ENCODE results near the gene ANKRD65. TPM values are rescaled to one million over a fixed set of nuclear protein-coding genes. Genes with fewer than 3 reads are reported as not detected.

ANKRD65 gene
- total RNA-seq, 1 experiment from 2014 or later = not detected

GRCh38 chr1:1432951-1433803, 12.1 kb upstream of the ANKRD65 start:
- no peak for TF ChIP-seq CTCF (conservative IDR thresholded peaks at IDR 0.05; ENCODE audit: low read depth, low read length)
- no peak for TF ChIP-seq EZH2 (IDR thresholded peaks at IDR 0.05; ENCODE audit: borderline replicate concordance, low read depth, low read length, poor library complexity, severe bottlenecking)
- DNase-seq (ENCODE audit: low spot score) = no peak
- CTCF ChIA-PET = no interaction called here
- no TSS peak for BruUV-seq (replicated peaks)
- Histone ChIP-seq H3K4me1 (ENCODE audit: insufficient read depth, low read length, poor library complexity, severe bottlenecking) (peaks cover 11% of the 10 kb centered on the region), H3K27ac (ENCODE audit: low read depth, low read length, poor library complexity, severe bottlenecking) (no peak overlapping the region), H3K9me3 (ENCODE audit: low read depth, low read length, poor library complexity, severe bottlenecking) (no peaks in the 10 kb centered on the region), H3K36me3 (ENCODE audit: insufficient read depth, low read length, poor library complexity, severe bottlenecking) (no peaks in the 10 kb centered on the region), H3K27me3 (replicated peaks; ENCODE audit: insufficient read depth, low read depth, low read length, poor library complexity) (no peaks in the 10 kb centered on the region), H3K4me3 (ENCODE audit: low read depth, low read length, poor library complexity, severe bottlenecking) (no peak overlapping the region)
- intact Hi-C loops (cut with micrococcal nuclease; ENCODE audit: unreplicated experiment) = no loop called here
- POLR2A ChIA-PET (ENCODE audit: low non-redundant PET) = no interaction called here

- H3K36me3 ChIP-seq (ENCODE audit: insufficient read depth, low read length, poor library complexity, severe bottlenecking) = no peaks in the 10 kb centered on the region
- intact Hi-C loops (cut with micrococcal nuclease; ENCODE audit: unreplicated experiment) = no loop called here
Measured at GRCh38 chr1:1432274-1432950, 11.3 kb upstream of the ANKRD65 start.

GRCh38 chr1:1431845-1432273, 10.8 kb upstream of the ANKRD65 start:
- peaks cover 11% of the 10 kb centered on the region for H3K4me1 ChIP-seq (ENCODE audit: insufficient read depth, low read length, poor library complexity, severe bottlenecking)
- no peak for DNase-seq (ENCODE audit: low spot score)
- POLR2A ChIA-PET (ENCODE audit: low non-redundant PET) = no interaction called here
- no peaks in the 10 kb centered on the region for H3K9me3 ChIP-seq (ENCODE audit: low read depth, low read length, poor library complexity, severe bottlenecking)
- H3K36me3 ChIP-seq (ENCODE audit: insufficient read depth, low read length, poor library complexity, severe bottlenecking) = no peaks in the 10 kb centered on the region
- no peaks in the 10 kb centered on the region for H3K27me3 ChIP-seq (replicated peaks; ENCODE audit: insufficient read depth, low read depth, low read length, poor library complexity)
- BruUV-seq (replicated peaks) = no TSS peak
- H3K27ac ChIP-seq (ENCODE audit: low read depth, low read length, poor library complexity, severe bottlenecking) = no peak overlapping the region
- CTCF ChIA-PET = no interaction called here
- H3K4me3 ChIP-seq (ENCODE audit: low read depth, low read length, poor library complexity, severe bottlenecking) = no peak overlapping the region
- intact Hi-C loops (cut with micrococcal nuclease; ENCODE audit: unreplicated experiment) = no loop called here
- TF ChIP-seq EZH2 (IDR thresholded peaks at IDR 0.05; ENCODE audit: borderline replicate concordance, low read depth, low read length, poor library complexity, severe bottlenecking) (no peak), CTCF (conservative IDR thresholded peaks at IDR 0.05; ENCODE audit: low read depth, low read length) (no peak)

More at GRCh38 chr1:1432274-1432950, 11.3 kb upstream of the ANKRD65 start:
- no peak overlapping the region for H3K27ac ChIP-seq (ENCODE audit: low read depth, low read length, poor library complexity, severe bottlenecking)
- TF ChIP-seq CTCF (conservative IDR thresholded peaks at IDR 0.05; ENCODE audit: low read depth, low read length) (no peak), EZH2 (IDR thresholded peaks at IDR 0.05; ENCODE audit: borderline replicate concordance, low read depth, low read length, poor library complexity, severe bottlenecking) (no peak)
- H3K4me3 ChIP-seq (ENCODE audit: low read depth, low read length, poor library complexity, severe bottlenecking) = no peak overlapping the region
- peaks cover 11% of the 10 kb centered on the region for H3K4me1 ChIP-seq (ENCODE audit: insufficient read depth, low read length, poor library complexity, severe bottlenecking)
- BruUV-seq (replicated peaks) = no TSS peak
- ChIA-PET CTCF (no interaction called here), POLR2A (ENCODE audit: low non-redundant PET) (no interaction called here)
- no peak for DNase-seq (ENCODE audit: low spot score)
- H3K27me3 ChIP-seq (replicated peaks; ENCODE audit: insufficient read depth, low read depth, low read length, poor library complexity) = no peaks in the 10 kb centered on the region
- no peaks in the 10 kb centered on the region for H3K9me3 ChIP-seq (ENCODE audit: low read depth, low read length, poor library complexity, severe bottlenecking)
